ENCODE data around the gene ABHD2. TPM values are rescaled to one million over a fixed set of nuclear protein-coding genes. Genes with fewer than 3 reads are reported as not detected.

Gene ABHD2
- total RNA-seq, 1 donor from 2014 or later: 50.5 TPM

DNA sequence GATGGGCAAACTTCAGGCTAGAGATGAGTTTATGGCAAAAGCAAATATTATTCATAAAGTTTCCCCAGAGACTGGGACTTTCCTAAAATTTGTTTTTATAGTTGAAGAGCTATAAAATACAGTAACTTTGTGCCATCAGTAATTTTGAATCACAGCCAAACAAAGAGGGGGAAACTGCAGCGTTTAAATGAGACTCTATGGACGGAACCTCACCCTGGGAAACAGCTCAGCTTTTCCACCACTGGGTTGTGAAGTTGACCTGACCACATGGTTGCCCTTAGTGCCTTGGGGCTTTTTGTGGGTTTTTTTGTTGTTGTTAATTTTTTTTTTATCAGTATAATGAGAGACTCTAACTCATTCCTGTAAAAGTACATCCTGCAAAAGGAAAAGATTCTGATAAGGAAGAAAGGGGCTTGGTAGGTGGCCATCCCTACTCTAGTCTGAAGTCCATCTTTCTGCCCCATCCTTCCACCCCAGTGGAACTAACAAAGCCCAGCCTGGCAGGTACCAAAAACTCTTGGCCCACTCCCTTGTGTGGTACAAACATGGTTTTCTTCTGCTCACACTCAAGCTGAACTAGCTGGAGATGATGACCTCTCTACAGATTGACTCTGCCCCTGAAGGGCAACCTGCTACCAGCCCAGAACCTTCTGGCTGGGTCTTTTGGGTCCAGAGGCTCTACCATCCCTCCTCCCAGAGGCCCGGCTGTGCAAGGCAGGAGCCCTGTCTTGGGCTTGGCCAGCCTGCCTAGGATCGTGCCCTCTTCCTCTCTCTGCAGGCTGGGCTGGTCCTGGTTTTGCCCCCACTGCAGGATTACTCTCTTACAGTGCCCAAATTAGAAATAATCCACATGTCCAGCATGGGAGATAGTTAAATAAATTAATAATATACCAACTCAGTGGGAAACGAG, 92.0 kb downstream of the ABHD2 start:
- no peak overlapping the region for H3K4me3 Mint-ChIP-seq (ENCODE audit: unreplicated experiment)
- DNase-seq (ENCODE audit: low spot score): no peak
- TF ChIP-seq, protein P1, sequence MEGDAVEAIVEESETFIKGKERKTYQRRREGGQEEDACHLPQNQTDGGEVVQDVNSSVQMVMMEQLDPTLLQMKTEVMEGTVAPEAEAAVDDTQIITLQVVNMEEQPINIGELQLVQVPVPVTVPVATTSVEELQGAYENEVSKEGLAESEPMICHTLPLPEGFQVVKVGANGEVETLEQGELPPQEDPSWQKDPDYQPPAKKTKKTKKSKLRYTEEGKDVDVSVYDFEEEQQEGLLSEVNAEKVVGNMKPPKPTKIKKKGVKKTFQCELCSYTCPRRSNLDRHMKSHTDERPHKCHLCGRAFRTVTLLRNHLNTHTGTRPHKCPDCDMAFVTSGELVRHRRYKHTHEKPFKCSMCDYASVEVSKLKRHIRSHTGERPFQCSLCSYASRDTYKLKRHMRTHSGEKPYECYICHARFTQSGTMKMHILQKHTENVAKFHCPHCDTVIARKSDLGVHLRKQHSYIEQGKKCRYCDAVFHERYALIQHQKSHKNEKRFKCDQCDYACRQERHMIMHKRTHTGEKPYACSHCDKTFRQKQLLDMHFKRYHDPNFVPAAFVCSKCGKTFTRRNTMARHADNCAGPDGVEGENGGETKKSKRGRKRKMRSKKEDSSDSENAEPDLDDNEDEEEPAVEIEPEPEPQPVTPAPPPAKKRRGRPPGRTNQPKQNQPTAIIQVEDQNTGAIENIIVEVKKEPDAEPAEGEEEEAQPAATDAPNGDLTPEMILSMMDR (IDR thresholded peaks at IDR 0.05): no peak
- H3K9me3 Mint-ChIP-seq (ENCODE audit: low read depth): no peaks in the 10 kb centered on the region
- no peaks in the 10 kb centered on the region for H3K27me3 Mint-ChIP-seq (ENCODE audit: low read depth)
- peaks cover 22% of the 10 kb centered on the region for H3K4me1 Mint-ChIP-seq (ENCODE audit: low read depth)
- no peak overlapping the region for H3K27ac Mint-ChIP-seq (ENCODE audit: unreplicated experiment)
- peaks cover 14% of the 10 kb centered on the region for H3K36me3 Mint-ChIP-seq (ENCODE audit: low read depth)

DNA sequence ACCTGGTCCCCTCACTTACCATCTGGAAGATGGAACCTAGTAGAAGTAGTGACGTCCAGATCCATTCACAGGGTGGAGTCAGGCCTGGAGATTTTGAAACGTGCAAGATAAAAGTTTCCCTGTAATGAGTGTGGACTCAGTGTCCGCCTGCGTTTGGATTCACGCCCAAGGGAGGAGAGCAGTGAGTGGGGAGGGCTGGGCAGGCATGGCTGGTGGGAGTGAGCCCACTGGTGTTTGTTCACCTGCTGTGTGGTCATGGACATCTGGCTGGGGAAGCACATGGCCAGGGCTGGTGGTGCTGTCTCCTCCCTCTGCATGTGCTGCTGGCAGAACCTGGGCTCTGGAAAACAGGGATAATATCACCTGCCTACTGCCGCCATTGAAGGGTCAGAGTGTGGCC, 96.1 kb downstream of the ABHD2 start:
- no peak for DNase-seq (ENCODE audit: low spot score)
- no peaks in the 10 kb centered on the region for H3K9me3 Mint-ChIP-seq (ENCODE audit: low read depth)
- H3K27me3 Mint-ChIP-seq (ENCODE audit: low read depth): no peaks in the 10 kb centered on the region
- H3K27ac Mint-ChIP-seq (ENCODE audit: unreplicated experiment): no peak overlapping the region
- H3K4me1 Mint-ChIP-seq (ENCODE audit: low read depth): peaks cover 12% of the 10 kb centered on the region
- TF ChIP-seq, protein P1 (IDR thresholded peaks at IDR 0.05): no peak
- peaks cover 16% of the 10 kb centered on the region for H3K36me3 Mint-ChIP-seq (ENCODE audit: low read depth)
- no peak overlapping the region for H3K4me3 Mint-ChIP-seq (ENCODE audit: unreplicated experiment)

DNA sequence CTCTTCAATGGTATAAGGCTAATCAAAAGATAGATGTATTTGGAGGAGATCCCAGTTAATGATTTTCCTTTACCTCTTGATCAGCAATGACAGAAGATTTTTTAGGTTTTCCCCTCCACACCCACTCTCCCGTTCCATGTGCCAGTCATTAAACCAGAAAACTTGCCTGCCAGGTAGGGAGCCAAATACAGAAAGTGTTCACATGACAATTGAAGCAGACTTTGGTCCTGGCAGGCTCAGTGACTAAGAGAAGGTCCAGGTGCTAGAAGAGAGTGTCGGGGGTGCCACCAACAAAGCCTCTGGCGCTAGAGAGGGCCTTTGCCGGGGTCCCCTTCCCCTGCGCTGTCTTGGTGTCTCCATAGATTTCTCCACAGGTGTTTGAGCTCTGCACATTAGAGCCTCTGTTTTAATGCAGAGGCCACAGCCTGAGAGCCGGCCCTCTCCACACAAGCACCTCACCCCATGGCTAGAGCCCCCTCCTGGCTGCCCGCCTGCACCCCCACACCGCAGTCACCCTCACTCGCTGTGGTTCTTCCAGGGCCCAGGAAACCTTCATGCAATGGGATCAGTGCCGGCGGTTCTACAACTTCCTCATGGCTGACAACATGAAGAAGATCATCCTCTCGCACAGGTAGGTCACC, 96.8 kb downstream of the ABHD2 start:
- Mint-ChIP-seq H3K9me3 (ENCODE audit: low read depth) (no peaks in the 10 kb centered on the region), H3K27ac (ENCODE audit: unreplicated experiment) (no peak overlapping the region), H3K36me3 (ENCODE audit: low read depth) (peaks cover 17% of the 10 kb centered on the region), H3K27me3 (ENCODE audit: low read depth) (no peaks in the 10 kb centered on the region), H3K4me3 (ENCODE audit: unreplicated experiment) (no peak overlapping the region), H3K4me1 (ENCODE audit: low read depth) (peaks cover 6% of the 10 kb centered on the region)
- DNase-seq (ENCODE audit: low spot score): no peak
- TF ChIP-seq, protein P1 (IDR thresholded peaks at IDR 0.05): no peak

DNA sequence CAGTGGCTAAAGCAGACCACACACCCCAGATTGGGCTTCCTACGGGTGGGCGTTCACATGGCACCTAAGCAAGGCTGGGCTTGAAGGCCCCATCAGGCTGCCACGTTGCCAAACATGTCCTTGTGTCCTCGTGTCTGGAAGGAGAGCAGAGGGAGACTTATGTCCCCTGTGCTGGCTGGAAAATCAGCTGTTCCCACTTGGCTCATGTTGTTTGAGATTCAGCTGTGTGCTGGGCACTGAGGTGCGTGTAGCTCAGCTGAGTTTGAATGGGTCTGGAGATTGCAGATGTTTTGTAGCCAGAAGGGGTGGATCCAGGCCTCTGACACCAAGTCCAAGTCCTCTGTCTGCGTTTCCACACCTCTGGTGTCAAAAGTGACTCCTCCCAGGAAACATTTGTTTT, 98.5 kb downstream of the ABHD2 start:
- H3K27me3 Mint-ChIP-seq (ENCODE audit: low read depth): no peaks in the 10 kb centered on the region
- H3K4me3 Mint-ChIP-seq (ENCODE audit: unreplicated experiment): no peak overlapping the region
- H3K9me3 Mint-ChIP-seq (ENCODE audit: low read depth): no peaks in the 10 kb centered on the region
- no peak overlapping the region for H3K27ac Mint-ChIP-seq (ENCODE audit: unreplicated experiment)
- H3K4me1 Mint-ChIP-seq (ENCODE audit: low read depth): no peaks in the 10 kb centered on the region
- TF ChIP-seq, protein P1 (IDR thresholded peaks at IDR 0.05): no peak
- DNase-seq (ENCODE audit: low spot score): no peak
- H3K36me3 Mint-ChIP-seq (ENCODE audit: low read depth): peaks cover 25% of the 10 kb centered on the region

DNA sequence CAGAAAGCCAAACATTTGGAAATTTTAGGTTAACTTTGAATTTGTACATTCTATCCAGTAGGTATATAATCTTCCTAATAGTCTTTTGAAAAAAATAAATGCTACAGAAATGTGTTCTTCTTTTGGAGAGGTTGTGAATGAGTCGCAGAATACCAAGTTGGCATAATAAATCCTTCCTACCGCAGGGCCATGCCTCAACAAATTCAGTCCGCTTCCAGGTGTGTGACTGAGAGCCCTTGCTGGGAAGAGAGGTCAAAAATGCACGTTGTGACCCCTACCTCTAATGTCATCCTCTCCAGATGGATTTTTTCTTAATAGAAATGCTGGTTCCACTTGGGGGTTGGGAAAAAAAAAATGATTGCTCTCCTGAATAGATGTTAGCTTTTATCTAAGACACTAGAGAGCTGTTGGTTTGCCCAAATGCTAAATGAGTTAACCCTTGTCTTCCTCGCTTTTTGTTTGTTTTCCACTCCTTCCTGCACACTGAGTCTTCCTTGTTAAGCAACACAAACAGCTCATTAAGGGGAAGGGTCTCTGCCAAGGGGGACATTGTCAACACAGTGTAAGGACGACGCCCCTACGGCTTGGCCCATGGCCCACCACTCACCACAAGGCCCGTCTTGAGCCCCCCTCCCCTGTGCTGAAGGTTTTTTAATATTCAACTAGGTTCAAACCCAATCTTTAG, 99.2 kb downstream of the ABHD2 start:
- peaks cover 26% of the 10 kb centered on the region for H3K36me3 Mint-ChIP-seq (ENCODE audit: low read depth)
- H3K4me1 Mint-ChIP-seq (ENCODE audit: low read depth): no peaks in the 10 kb centered on the region
- TF ChIP-seq, protein P1 (IDR thresholded peaks at IDR 0.05): no peak
- DNase-seq (ENCODE audit: low spot score): no peak
- H3K4me3 Mint-ChIP-seq (ENCODE audit: unreplicated experiment): no peak overlapping the region
- no peaks in the 10 kb centered on the region for H3K27me3 Mint-ChIP-seq (ENCODE audit: low read depth)
- H3K9me3 Mint-ChIP-seq (ENCODE audit: low read depth): no peaks in the 10 kb centered on the region
- H3K27ac Mint-ChIP-seq (ENCODE audit: unreplicated experiment): no peak overlapping the region

Data from chondrocyte (in vitro differentiated cells).